Skeletal muscle tissue (tissue), 1 donor: ENCODE results near the gene TNIP1. TPM values are rescaled to one million over a fixed set of nuclear protein-coding genes. Genes with fewer than 3 reads are reported as not detected.

Experiments
- total RNA-seq: library from RNA; depleted of rRNA; stranded (reverse); fragments of >200 nt; gene quantifications from one replicate; pipeline ENCODE4 v1.2.3, GENCODE V29; 2014

TNIP1 gene
- total RNA-seq, 1 donor from 2014 or later, result 42.8 TPM

Other genes starting within 250 kb of the TNIP1 start
- gene IRGM, start 234.5 kb downstream of the TNIP1 start, total RNA-seq, result not detected
- 5.2 TPM for gene ZNF300, start 176.1 kb downstream of the TNIP1 start, total RNA-seq
- 33.4 TPM for gene GPX3, start 60.4 kb downstream of the TNIP1 start, total RNA-seq
- 361 TPM for gene ANXA6, start 76.7 kb upstream of the TNIP1 start, total RNA-seq
- 21.9 TPM for gene CCDC69, start 143.1 kb upstream of the TNIP1 start, total RNA-seq
- gene GM2A, start 172.2 kb upstream of the TNIP1 start, total RNA-seq, result 16.7 TPM
- gene SLC36A3, start 222.7 kb upstream of the TNIP1 start, total RNA-seq, result not detected